GM18526 (cell line): Measurements from ENCODE around the gene CHAT.

ENCODE experiments used
- POLR2A ChIP-seq: IDR thresholded peaks from 3 replicates; pipeline ENCODE4 v1.6.1; 2011; ENCODE audit not compliant: insufficient read length; ENCODE audit errors: extremely low read depth

CHAT gene

DNA sequence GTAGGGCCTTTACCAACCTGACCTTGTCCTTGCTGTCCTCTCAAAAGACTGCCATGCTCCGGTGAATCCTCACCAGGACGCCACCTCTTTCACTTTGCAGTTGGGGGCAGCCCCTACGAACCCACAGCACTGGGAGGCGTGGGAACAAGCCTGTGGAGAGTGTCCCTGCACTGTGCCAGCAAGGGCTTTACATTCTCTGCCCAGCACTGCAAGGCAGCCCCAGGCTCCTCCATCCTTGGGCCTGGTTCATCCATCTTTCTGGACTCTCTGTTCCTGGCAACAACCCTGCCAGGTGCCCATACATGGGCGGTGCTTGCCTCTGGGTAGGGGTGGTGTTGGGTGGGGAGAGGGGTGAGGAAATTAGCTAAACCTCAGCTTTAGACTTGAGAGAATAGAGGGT, 1.4 kb downstream of the CHAT start:
- TF ChIP-seq POLR2A, result no peak

DNA sequence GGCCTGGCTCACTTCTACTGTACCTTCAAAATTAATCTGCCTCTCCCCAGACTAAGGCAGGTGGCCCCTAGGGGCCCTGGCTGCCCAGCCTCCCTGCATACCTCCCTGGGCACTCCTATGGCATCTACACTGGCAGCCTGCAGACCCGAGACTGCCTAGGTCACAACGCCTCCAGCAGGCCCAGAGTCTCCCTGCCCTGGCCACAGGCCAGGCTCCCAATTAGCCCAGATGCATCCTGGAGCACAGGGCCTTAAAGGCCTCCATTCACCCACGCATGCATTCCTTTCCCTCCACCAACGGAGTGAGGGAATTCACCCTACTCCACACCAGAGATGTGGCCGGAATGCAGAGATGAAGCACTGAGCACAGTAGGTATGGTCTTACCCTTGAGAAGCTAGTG, 1.9 kb downstream of the CHAT start:
- no peak for TF ChIP-seq POLR2A

GRCh38 chr10:49616421-49617101, 2.7 kb downstream of the CHAT start:
- TF ChIP-seq POLR2A, result no peak

- TF ChIP-seq POLR2A, result no peak
These were observed 3.5 kb downstream of the CHAT start for GRCh38 chr10:49617121-49618020.

DNA sequence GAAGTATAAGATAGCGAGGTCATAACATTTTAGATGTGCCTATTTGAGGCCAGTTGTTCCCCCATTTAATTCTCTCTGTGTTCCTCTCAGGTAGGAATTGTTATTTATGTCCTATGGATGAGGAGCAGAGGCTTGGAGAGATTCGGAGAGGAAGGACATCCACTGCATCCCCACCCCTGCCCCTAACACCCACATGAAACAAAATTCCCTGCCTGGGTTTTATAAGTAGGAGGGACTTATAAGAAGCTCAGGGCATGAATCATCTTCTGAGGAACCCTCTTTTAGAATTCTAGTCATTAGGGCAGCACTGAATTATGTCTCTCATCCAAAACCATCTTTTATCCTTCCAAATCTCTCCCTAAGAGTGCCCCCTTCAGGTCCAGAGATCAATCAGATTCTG, 5.0 kb downstream of the CHAT start:
- TF ChIP-seq POLR2A, result no peak

GRCh38 chr10:49619613-49620012, 5.8 kb downstream of the CHAT start:
- TF ChIP-seq POLR2A, result no peak

DNA sequence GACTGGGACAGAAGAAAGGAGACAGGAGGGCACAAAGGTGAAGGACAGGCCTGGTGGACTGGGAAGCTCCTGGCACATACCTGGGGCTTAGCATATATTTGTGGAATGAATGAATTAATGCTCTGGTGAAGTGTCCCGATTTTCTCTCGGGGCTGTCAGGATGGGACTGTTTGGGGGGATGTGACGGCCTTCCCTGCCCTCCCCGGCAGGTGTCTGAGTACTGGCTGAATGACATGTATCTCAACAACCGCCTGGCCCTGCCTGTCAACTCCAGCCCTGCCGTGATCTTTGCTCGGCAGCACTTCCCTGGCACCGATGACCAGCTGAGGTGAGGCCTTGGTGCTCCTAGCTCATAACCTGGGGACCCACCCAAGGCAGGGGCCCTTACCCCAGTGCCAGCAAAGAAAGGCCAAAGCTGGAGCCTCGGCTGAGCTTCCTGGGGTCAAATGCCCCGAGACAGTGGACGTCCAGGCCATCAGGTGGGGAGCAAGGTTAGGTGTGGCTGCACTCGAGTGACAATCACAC, 6.5 kb downstream of the CHAT start:
- no peak for TF ChIP-seq POLR2A

DNA sequence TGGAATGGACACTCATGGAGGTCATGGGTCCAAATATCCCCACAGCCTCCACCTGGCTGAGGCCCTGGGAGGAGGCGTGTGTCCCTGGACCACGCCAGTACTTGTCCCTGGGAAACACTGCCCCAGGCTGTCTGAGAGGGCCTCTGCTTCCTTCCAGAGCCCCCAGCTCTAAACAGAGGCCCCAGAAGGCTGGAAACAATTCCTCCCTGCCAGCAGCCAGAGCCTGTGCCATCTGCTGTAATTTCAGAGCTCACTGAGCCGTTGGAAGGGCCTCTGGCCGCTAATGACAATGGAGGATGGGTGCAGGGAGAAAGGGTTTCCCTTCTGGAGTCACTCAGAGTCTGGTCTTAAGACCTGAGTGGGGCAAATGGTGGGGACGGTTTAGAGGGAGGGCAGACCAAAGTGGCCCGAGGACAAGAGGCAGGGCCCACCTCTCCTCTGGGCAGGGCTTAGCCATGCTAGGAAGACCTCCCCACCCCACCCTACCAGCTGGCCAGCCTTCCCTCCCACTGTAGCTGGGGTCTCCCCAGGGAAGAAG, 7.1 kb downstream of the CHAT start:
- TF ChIP-seq POLR2A, result no peak

DNA sequence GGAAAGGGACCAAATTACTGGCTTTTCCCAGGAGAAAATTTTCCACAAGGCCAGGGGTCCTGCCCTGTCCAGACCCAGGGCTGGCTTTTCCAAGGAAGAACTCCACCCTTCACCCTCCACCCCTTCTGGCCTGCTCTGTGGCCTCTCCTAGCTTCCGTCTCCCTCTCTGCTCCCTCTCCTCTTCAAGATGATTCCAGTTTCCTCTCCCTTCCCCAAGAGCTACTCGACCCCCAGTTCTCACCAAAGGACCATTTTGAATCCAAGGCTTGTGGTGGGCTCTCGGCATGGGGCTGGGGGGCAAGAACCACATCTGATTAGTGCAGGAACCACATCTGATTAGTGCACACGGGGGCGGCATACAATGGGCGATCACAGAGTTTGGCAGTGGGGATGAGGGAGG, 7.7 kb downstream of the CHAT start:
- TF ChIP-seq POLR2A, result no peak

DNA sequence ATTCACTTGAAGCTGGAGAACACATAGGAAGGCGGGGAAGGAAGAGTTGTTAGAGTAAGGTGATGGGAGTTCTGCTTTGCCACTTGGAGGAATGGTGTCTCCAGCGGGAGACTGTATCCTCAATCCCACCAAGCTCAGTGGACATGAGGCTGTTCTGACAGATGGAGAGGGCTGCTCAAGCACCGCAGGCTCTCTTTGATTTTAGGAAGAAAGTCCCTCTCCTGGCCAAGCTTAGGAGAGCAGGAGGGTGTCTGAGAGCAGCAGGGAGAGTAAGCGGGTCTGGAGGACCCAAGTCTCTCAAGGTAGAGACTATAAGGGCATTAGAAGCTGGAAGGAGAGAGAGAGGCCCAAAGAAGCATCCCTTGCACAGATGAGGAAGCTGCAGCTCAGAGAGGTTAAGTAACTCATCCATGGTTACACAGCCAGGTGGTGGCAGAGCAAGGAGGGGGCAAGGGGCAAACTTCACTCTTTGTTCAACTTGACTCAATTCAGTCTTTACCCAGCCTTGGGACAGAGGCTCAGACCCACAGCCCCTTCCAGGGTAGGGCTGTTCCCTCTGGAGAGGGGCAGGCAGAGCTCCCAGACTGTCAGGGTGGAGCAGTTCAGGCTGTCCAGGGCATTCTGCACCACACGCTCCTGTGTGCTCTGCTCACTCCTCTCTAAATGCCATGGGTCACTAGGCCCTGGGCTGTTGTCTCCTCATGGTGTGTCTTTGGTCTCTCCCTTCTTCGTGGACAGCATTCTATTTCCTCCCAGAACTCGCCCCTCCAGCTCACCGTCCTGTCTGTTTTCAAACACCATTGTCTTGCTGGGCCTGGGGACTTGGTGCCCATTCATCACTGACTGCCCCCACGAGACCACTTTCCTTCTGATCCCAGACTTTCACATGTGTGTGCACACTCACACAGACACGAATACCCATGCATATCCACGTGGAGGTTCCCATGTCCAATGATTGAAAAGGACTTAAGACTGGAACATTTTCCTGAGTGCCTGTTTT, 8.9 kb downstream of the CHAT start:
- no peak for TF ChIP-seq POLR2A

DNA sequence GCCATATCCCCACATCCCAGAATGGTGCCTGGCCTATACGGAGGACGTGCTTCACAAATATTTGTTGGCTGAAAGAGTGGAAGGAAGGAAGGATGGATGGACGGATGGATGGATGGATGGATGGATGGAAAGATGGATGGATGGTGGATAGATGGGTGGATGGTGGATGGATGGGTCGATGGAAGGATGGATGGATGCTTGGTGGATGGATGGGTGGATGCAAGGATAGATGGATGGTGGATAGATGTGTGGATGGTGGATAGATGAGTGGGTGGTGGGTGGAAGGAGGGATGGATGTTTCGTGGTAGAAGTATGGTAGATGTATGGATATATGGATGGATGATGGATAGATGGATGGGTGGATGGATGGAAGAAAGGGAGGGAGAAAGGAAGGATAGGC, 10.8 kb downstream of the CHAT start:
- TF ChIP-seq POLR2A, result no peak

- no peak for TF ChIP-seq POLR2A
These were observed 11.6 kb downstream of the CHAT start for GRCh38 chr10:49625411-49625810.

DNA sequence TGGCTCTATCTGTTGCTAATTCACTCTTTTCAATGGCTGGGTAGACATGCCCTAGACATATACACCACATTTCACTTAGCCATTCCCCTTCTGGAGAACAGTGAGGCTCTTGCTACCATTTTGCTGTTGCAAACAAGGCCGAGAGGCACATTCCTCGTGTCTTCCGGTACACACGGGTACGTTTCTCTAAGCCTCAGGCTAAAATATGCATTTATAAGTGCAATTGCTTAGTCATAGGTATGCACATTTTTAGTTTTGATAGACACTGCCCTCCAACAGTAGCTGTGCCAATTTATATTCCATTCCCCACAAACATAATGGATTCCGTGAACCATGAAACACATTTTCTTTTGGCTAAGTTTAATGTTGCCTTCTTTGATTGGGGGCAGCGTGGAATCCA, 13.2 kb downstream of the CHAT start:
- no peak for TF ChIP-seq POLR2A

GRCh38 chr10:49627644-49628247, 13.9 kb downstream of the CHAT start:
- no peak for TF ChIP-seq POLR2A
